ACC112 (cell line): ENCODE data around the gene ITM2C.

Experiments used
- H2AFZ ChIP-seq: fragments of 200-600 bp; sonication (generic); one replicate; pipeline ENCODE4 v1.6.0; 2017; ENCODE audit warnings: antibody characterized with exemption, low read length; ENCODE audit not compliant: unreplicated experiment
- H3K27ac ChIP-seq: fragments of 200-600 bp; sonication (generic); 2 replicates; pipeline ENCODE4 v1.5.1; 2014; ENCODE audit warnings: low read depth, mild to moderate bottlenecking, antibody characterized with exemption, low read length, moderate library complexity
- H3K27me3 ChIP-seq: fragments of 200-600 bp; sonication (generic); 2 replicates; pipeline ENCODE4 v1.6.1; 2014; ENCODE audit warnings: mild to moderate bottlenecking, antibody characterized with exemption, low read length, moderate library complexity, mixed read lengths; ENCODE audit not compliant: insufficient read depth
- H3K36me3 ChIP-seq: fragments of 200-600 bp; sonication (generic); 2 replicates; pipeline ENCODE4 v1.6.1; 2016; ENCODE audit warnings: mild to moderate bottlenecking, antibody characterized with exemption, low read length, moderate library complexity, mixed read lengths; ENCODE audit not compliant: insufficient read depth
- H3K4me1 ChIP-seq: fragments of 200-600 bp; sonication (generic); one replicate; pipeline ENCODE4 v1.6.1; 2016; ENCODE audit warnings: low read length, mixed read lengths; ENCODE audit not compliant: insufficient read depth, unreplicated experiment, control insufficient read depth
- H3K4me3 ChIP-seq: fragments of 200-600 bp; sonication (generic); 2 replicates; pipeline ENCODE4 v1.5.1; 2014; ENCODE audit warnings: mild to moderate bottlenecking, low read depth, low read length
- H3K79me2 ChIP-seq: fragments of 200-600 bp; sonication (generic); one replicate; pipeline ENCODE4 v1.6.0; 2016; ENCODE audit warnings: low read length; ENCODE audit not compliant: control insufficient read depth, unreplicated experiment, insufficient read depth

ITM2C gene

DNA sequence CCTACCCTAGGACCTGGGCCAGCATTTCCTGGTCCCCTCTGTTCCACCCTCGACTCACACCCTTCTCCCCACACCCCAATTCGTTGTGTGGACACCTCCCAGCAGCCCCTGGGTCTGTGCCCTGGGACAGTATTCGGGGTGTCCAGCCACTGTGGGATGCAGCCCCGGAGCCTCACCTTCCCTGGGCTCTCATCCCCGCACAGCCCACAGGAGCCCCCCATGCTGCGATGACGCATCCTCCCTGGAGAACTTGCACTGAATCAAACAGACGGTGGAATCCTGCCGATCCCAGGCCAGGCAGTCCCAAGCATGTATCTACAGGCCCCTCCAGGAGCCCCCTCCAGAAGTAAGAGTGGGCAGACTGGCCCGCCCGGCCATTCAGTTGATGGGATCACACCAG lies 9.7 kb downstream of the ITM2C start:
- Histone ChIP-seq H3K4me1 (no peaks in the 10 kb centered on the region), H3K27ac (no peak overlapping the region), H3K36me3 (no peaks in the 10 kb centered on the region), H3K79me2 (no peaks in the 10 kb centered on the region), H3K27me3 (no peaks in the 10 kb centered on the region), H2AFZ (no peak overlapping the region), H3K4me3 (no peak overlapping the region)

DNA sequence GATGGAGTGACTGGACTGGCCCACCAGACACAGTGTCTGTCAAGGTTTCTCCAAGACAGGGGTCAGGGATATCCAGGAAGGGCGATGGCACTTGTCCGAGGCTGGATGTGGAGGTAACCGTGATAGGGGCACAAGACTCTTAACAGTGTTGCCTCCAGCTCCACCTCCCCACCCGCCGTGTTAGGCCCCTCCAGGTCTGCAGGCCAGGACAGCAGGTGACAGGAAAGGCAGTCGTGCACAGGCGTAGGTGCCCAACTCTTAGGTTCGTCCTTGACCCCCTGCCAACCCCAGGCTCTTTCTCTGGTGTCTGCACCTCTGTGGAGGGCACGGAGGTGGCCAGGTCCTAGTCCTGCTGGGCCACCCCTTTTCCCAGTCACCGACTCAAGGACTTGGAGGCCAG lies 10.1 kb downstream of the ITM2C start:
- Histone ChIP-seq H3K27me3 (no peaks in the 10 kb centered on the region), H3K4me3 (no peak overlapping the region), H2AFZ (no peak overlapping the region), H3K27ac (no peak overlapping the region), H3K4me1 (no peaks in the 10 kb centered on the region), H3K79me2 (no peaks in the 10 kb centered on the region), H3K36me3 (no peaks in the 10 kb centered on the region)

DNA sequence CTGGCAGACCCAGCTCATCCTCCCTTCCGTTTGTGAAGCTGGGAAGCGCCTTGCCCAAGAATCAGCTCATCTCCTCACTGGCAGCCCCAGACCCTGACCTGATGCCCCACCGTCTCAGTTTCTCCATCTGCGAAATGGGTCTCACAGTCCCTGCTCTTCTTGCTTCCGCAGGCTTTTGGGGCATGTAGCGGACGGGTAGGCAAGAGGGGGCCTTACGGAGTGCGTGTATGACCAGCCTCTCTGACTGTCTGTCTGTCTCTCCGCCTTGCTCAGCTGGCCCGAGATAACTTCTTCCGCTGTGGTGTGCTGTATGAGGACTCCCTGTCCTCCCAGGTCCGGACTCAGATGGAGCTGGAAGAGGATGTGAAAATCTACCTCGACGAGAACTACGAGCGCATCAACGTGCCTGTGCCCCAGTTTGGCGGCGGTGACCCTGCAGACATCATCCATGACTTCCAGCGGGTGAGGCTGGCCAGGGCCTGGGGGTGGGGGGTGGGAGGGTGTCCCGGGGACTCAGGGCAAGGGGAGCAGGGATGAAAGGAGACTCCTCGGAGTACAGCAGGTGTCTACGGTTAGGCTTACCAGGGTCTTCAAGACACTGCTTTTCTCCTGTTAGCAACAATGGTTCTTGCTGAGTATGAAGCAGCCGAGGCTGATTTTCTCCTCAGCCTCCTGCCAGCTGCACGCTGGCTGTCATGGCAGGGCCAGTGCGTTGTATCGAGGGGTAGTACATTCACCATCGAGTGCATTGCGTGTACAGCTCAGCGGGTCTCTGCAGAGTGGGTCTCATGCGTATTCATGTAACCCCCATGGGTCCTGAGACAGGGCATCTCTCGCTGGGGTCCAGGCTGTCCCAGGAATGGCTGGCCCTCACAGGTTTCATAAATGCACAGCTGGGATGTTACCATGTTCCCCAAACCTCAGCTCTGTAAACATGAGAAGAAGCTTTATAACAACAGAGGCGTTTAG lies 10.9 kb downstream of the ITM2C start:
- Histone ChIP-seq H3K4me3 (no peak overlapping the region), H3K36me3 (no peaks in the 10 kb centered on the region), H3K4me1 (no peaks in the 10 kb centered on the region), H3K27me3 (no peaks in the 10 kb centered on the region), H2AFZ (no peak overlapping the region), H3K27ac (no peak overlapping the region), H3K79me2 (no peaks in the 10 kb centered on the region)

DNA sequence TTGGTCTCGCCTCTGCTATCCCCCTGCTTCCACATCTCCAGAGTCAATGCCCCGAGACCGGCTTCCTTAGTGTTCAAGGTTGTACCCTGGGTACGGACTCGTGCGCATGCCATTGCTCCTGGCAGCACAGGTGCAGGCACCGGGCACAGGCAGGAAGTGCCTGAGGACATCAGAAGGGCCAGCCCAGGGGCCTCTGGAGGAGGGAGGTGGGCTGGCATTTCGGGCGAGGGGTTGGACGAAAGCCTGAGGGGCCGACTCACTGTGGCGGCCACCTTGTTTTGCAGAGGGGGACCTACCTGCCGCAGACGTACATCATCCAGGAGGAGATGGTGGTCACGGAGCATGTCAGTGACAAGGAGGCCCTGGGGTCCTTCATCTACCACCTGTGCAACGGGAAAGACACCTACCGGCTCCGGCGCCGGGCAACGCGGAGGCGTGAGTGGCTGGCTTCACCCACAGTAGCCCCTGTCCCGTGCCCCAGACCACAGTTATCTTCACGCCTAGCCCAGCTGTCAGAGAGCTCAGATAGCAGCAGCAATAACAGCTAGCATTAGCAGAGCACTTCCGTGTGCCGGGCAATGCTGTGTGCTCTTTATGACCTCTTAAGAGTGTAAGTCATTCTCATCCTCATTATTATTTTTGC lies 12.5 kb downstream of the ITM2C start:
- Histone ChIP-seq H3K27me3 (no peaks in the 10 kb centered on the region), H3K4me1 (no peaks in the 10 kb centered on the region), H3K79me2 (no peaks in the 10 kb centered on the region), H2AFZ (no peak overlapping the region), H3K4me3 (no peak overlapping the region), H3K36me3 (no peaks in the 10 kb centered on the region), H3K27ac (no peak overlapping the region)

DNA sequence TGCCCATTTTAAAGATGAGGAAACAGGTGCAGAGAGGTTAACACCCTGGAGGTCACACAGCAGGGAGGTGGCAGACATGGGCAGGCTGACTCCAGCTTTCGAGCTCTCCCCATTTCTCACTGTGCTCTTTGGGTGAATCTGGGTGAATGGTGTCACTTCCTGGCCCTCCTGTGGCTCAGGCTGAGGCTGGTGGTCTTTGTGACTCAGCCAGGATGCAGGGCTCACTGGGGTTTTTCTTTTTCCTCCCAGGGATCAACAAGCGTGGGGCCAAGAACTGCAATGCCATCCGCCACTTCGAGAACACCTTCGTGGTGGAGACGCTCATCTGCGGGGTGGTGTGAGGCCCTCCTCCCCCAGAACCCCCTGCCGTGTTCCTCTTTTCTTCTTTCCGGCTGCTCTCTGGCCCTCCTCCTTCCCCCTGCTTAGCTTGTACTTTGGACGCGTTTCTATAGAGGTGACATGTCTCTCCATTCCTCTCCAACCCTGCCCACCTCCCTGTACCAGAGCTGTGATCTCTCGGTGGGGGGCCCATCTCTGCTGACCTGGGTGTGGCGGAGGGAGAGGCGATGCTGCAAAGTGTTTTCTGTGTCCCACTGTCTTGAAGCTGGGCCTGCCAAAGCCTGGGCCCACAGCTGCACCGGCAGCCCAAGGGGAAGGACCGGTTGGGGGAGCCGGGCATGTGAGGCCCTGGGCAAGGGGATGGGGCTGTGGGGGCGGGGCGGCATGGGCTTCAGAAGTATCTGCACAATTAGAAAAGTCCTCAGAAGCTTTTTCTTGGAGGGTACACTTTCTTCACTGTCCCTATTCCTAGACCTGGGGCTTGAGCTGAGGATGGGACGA lies 13.2 kb downstream of the ITM2C start:
- Histone ChIP-seq H3K27ac (no peak overlapping the region), H3K79me2 (no peaks in the 10 kb centered on the region), H3K27me3 (no peaks in the 10 kb centered on the region), H3K36me3 (no peaks in the 10 kb centered on the region), H3K4me1 (no peaks in the 10 kb centered on the region), H3K4me3 (no peak overlapping the region), H2AFZ (no peak overlapping the region)

DNA sequence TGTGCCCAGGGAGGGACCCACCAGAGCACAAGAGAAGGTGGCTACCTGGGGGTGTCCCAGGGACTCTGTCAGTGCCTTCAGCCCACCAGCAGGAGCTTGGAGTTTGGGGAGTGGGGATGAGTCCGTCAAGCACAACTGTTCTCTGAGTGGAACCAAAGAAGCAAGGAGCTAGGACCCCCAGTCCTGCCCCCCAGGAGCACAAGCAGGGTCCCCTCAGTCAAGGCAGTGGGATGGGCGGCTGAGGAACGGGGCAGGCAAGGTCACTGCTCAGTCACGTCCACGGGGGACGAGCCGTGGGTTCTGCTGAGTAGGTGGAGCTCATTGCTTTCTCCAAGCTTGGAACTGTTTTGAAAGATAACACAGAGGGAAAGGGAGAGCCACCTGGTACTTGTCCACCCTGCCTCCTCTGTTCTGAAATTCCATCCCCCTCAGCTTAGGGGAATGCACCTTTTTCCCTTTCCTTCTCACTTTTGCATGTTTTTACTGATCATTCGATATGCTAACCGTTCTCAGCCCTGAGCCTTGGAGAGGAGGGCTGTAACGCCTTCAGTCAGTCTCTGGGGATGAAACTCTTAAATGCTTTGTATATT lies 14.0 kb downstream of the ITM2C start:
- no peaks in the 10 kb centered on the region for H3K27me3 ChIP-seq
- no peaks in the 10 kb centered on the region for H3K79me2 ChIP-seq
- H3K27ac ChIP-seq = no peak overlapping the region
- H3K4me3 ChIP-seq = no peak overlapping the region
- H3K4me1 ChIP-seq = no peaks in the 10 kb centered on the region
- no peaks in the 10 kb centered on the region for H3K36me3 ChIP-seq
- H2AFZ ChIP-seq = no peak overlapping the region

DNA sequence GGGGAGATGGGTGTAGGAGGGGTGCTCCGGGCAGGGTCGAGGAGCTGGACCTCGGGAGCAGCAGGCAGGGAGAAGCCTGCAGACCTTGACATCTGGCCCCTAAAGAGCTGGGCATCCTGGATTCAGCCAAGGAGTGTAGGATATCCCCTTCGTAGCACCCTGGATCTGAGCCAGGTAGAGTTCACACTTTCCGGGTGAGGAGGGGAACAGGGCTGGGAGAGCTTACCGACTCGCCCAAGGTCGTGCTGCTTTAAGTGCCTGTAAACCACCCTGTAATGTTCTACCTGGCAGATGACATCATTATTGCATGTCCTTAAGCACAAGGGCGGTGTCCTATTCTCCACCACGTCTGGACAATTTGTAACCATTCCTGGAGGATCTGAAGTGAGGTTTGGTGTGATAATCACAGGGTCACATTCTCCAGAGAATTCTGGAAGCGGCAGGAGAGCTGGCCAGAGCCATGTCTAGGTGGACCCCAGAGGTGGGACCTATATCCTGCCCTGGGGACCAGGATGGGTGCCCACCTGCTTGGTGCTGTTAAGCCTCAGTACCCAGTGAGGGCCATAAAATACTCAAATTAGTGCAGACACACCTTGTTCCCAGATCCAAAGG lies 14.6 kb downstream of the ITM2C start:
- Histone ChIP-seq H3K27me3 (no peaks in the 10 kb centered on the region), H3K79me2 (no peaks in the 10 kb centered on the region), H2AFZ (no peak overlapping the region), H3K36me3 (no peaks in the 10 kb centered on the region), H3K4me1 (no peaks in the 10 kb centered on the region), H3K4me3 (no peak overlapping the region), H3K27ac (no peak overlapping the region)

DNA sequence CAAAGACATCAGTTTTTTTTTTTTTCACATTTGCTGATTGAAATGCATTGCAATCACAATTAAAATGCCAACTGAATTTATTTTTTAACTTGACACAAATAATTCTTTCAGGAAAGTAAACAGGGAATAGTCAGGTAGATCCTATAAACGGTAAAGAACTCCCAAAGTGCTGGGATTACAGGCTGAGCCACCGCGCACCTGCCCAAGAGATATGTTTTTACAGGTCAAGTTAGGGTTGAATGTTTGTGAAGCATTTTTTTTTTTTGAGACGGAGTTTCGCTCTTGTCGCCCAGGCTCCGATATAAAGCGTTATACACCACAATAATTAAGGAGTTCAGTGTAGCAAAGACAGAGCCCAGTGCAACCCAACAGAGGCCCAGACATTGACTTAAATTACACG lies 15.1 kb downstream of the ITM2C start:
- no peaks in the 10 kb centered on the region for H3K27me3 ChIP-seq
- no peaks in the 10 kb centered on the region for H3K36me3 ChIP-seq
- no peak overlapping the region for H2AFZ ChIP-seq
- no peak overlapping the region for H3K4me3 ChIP-seq
- H3K27ac ChIP-seq = no peak overlapping the region
- no peaks in the 10 kb centered on the region for H3K79me2 ChIP-seq
- H3K4me1 ChIP-seq = no peaks in the 10 kb centered on the region

DNA sequence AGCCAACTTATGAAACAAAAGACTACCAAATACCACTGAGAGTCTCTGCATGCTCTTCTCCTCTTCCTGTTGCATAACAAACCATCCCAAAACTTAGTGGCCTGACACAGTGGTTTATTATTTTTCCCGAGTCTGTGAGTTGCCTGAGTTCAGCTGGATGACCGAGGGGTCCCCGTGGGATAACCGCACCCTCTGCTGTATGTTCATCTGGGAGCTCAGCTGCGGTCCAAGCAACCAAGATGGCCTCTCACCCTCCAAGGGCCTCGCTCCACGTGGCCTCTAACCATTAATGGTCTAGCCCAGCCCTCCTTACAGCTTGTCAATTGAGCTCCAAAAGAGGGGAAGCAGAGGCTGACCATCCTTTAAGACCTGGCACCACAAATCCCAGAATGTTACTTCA lies 17.1 kb downstream of the ITM2C start:
- no peaks in the 10 kb centered on the region for H3K27me3 ChIP-seq
- H3K4me3 ChIP-seq = no peak overlapping the region
- no peaks in the 10 kb centered on the region for H3K79me2 ChIP-seq
- no peak overlapping the region for H2AFZ ChIP-seq
- no peaks in the 10 kb centered on the region for H3K4me1 ChIP-seq
- H3K36me3 ChIP-seq = no peaks in the 10 kb centered on the region
- no peak overlapping the region for H3K27ac ChIP-seq
